ENCODE results near the gene DRC3.

DRC3 gene

DNA sequence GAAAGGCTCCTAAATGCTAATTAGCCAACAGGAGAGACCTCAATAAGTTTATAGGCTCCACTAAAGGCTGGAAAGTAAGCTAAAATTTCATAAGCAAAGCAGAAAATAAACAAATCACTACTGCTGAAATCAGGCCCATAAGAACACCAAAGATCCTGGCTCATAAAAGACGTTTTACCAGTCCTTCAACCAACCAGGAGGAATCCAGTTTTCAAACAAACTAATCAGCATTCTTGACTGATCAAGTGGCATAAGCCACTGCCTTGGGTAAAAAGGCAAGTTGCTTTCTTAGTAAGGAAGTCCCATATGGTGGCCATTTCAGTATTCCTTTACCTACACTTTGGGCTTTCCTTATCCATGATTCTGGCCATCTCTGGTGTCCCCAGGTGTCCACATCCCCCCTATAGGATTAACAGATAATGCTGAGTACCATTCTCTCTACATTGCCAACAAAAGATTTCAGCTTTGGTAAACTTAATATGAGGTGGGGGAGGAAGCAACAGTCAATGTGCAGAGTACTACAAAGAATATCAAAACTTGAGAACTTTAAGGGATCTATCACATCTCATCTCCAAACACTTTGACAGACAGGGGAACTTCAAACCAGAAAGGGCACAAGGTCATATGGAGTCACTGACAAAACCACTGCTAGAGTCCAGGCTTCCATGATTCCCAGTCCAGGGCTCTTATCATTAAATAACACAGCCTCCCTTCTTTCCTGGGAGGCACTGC lies 1.8 kb upstream of the DRC3 start:
- no peak for DNase-seq

DNA sequence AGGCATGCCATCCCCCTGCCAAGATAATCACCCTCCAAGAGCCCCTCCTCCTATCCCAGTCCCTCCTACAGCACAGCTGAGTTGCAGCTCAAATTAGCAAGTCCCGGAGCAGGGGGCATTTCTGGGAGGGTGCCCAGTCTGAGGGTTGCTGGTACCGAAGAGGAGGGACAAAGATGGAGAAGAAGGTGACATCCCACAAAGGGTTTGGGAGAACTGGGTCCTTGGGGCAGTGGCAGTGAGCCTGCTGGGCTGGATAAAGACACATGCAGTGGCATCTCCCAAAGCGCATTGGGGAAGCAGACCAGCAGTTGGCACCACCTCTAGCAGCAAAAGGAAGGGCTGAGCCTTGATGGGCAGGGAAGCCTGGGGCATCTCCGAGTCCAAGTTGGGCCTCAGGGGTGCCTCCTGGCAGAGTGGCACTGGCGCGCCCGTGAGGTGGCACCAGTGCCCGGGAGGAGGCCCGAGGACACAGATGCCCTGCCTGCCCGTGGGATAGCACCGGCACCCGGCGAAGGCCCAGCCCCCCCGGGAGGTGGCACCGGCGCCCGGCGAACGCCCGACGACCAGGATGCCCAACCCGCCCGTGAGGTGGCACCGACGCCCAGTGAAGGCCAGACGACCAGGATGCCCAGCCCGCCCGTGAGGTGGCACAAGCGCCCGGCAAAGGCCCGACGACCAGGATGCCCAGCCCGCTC lies 1.1 kb upstream of the DRC3 start:
- no peak for DNase-seq

GRCh38 chr17:17972952-17973254 lies 241 bp downstream of the DRC3 start:
- no peak for DNase-seq

- DNase-seq = no peak
Measured at GRCh38 chr17:17975436-17975835, 2.8 kb downstream of the DRC3 start.

- no peak for DNase-seq
Measured at GRCh38 chr17:17976931-17977570, 4.4 kb downstream of the DRC3 start.

DNA sequence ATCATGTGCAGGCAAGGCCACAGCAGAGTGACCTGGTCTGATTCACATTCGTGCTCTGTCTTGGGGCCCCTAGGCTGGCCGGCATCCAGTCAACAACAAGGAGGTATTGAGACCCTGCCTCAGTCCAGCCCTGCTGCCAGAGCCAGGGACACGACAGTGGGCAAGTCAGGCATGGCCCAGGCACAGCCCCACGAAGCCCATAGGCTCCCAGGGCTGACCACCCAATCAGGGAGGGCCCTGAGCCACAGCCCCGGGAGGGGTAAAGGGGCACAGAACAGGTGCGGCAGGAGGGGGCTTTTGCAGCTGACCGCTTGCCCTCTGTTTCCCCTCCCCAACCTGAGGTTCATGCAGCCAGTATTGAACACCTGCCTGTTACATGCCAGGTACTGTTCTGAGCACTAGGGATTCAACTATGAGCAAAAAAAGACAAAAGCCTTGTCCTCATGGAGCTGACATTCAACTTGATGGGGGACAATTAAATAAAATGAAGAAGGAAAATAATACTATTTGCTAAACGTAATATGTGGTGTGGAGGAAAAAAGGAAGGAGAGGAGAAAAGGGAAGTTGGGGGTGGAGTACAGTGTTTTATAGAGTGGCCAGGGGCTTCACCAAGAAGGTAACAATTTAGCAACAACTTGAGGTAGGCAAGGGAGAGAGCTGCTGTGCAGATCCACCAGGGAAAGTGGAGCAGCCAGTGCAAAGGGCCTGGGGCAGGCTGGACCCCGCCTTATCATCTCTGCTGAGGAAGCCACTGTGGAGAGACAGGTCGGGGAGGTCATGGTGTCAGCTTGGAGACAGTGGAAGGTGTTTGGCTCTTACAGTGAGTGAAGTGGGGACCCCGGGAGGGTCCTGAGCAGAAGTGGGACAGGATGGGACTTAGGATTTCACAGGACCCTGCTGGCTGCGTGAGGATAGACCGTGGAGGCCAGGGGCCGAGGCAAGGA lies 6.1 kb downstream of the DRC3 start:
- DNase-seq = no peak

GRCh38 chr17:17979778-17980177 lies 7.1 kb downstream of the DRC3 start:
- no peak for DNase-seq

- no peak for DNase-seq
Measured at GRCh38 chr17:17981330-17981729, 8.7 kb downstream of the DRC3 start.

DNA sequence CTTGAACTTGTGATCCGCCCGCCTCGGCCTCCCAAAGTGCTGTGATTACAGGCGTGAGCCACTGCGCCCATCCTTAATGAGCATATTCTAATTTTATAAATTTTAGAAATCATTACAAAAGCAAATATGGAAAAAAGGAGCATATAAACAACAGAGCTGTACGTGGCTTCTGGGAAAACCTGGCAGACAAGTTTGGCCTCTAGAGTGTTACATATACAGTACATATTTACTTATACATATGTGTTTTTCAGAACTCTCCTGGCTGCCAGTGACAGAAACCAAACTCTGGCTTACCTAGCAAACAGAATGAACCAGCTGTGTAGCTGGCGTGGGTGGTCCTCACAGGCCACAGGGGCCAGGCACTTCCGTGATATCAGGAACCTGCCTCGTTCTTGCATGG lies 10.1 kb downstream of the DRC3 start:
- no peak for DNase-seq

- DNase-seq = no peak
Measured at GRCh38 chr17:17983376-17983775, 10.7 kb downstream of the DRC3 start.

GRCh38 chr17:17983776-17984175 lies 11.1 kb downstream of the DRC3 start:
- no peak for DNase-seq

- no peak for DNase-seq
Measured at GRCh38 chr17:17985153-17985552, 12.5 kb downstream of the DRC3 start.

DNA sequence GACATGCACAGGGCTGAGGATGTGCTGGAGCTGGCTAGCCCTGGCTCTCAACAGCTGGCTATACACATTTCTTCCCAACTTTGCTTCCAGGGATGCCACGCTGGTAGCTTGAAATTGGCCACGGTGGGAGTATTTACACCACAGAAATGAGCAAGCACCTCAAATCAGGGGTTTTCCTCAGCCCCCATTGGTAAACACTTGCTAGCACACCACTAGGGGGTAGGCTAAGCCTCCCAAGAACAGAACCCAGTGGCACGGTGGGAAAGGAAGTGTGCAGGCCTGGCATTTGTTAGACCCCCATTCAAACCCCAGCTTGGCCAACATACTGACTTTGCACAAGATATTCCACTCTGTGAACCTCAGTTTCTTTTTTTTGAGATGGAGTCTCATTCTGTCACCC lies 12.9 kb downstream of the DRC3 start:
- peak in 1 of 2 experiments; percentile 26 for DNase-seq

GRCh38 chr17:17987187-17987896 lies 14.7 kb downstream of the DRC3 start:
- DNase-seq = no peak

- DNase-seq = no peak
Measured at GRCh38 chr17:17987901-17988300, 15.2 kb downstream of the DRC3 start.

- no peak for DNase-seq
Measured at GRCh38 chr17:17988427-17988945, 15.8 kb downstream of the DRC3 start.

DNA sequence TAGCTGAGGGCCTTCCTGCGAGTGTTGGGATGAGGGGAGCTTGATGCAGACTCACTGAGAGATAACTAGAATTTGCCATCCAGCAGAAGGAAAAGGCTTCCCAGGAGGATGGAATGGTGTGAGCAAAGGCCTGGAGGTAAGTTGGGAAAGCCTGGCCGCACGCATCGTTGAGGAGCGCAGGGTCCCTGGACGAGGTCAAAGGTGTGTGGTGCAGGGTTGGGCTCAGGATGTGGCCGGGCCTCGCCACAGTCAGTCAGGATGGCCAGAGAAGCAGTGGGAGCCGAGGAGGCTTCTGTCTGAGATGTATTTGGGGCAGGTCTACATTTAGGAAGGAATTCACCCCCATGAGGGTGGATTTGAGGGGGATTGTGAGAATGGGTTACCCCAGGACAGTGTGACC lies 16.4 kb downstream of the DRC3 start:
- no peak for DNase-seq

GRCh38 chr17:17989618-17990017 lies 17.0 kb downstream of the DRC3 start:
- DNase-seq = no peak

- DNase-seq = no peak
Measured at GRCh38 chr17:17990282-17990681, 17.6 kb downstream of the DRC3 start.

GRCh38 chr17:17993366-17993765 lies 20.7 kb downstream of the DRC3 start:
- no peak for DNase-seq

- DNase-seq = no peak
Measured at GRCh38 chr17:17993852-17994251, 21.2 kb downstream of the DRC3 start.
